Fibroblast of villous mesenchyme (primary cell): ENCODE data around the gene GAS2L2. TPM values are rescaled to one million over a fixed set of nuclear protein-coding genes. Genes with fewer than 3 reads are reported as not detected.

ENCODE experiments used
- DNase-seq: peaks from one replicate; pipeline ENCODE4 v3.0.0-alpha.2; 2010; ENCODE audit warnings: low read depth
- H3K4me3 ChIP-seq: 2 replicates; pipeline ENCODE4 v1.5.1; 2011; ENCODE audit warnings: low read depth, mild to moderate bottlenecking, low read length
- CTCF ChIP-seq: IDR thresholded peaks from 2 replicates; pipeline ENCODE4 v1.5.1; 2012; ENCODE audit warnings: low read depth, mild to moderate bottlenecking, low read length; ENCODE audit not compliant: insufficient read depth
- total RNA-seq: library from RNA; depleted of rRNA; stranded (reverse); fragments of >200 nt; gene quantifications from 2 replicates; pipeline ENCODE4 v1.2.3, GENCODE V29; 2012

Gene GAS2L2
- total RNA-seq, 1 donor: not detected

DNA sequence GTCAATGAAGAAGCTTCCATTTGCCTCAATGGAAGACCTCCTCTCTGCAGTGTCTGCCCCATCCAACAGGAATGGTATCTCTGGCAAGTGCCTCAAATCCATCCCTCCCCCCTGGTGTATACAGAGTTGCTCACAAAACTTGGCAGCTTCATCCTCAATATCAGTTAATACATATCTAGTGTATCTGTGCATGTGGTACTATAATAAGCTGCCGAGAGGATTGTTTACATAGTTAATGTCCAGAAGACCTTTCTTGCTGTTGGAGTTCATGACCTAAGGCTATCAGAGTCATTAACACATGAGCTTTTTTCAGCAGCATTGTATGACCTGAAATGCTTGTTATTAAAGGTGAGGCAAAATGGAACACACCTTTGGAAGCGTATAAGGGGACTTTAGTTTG lies 35.6 kb downstream of the GAS2L2 start:
- peak; percentile 67 for DNase-seq
- no peak overlapping the region for H3K4me3 ChIP-seq
- TF ChIP-seq CTCF: no peak

- DNase-seq: peak; percentile 86
- no peak overlapping the region for H3K4me3 ChIP-seq
- no peak for TF ChIP-seq CTCF
Observed at GRCh38 chr17:35716897-35717465, 36.1 kb downstream of the GAS2L2 start.

DNA sequence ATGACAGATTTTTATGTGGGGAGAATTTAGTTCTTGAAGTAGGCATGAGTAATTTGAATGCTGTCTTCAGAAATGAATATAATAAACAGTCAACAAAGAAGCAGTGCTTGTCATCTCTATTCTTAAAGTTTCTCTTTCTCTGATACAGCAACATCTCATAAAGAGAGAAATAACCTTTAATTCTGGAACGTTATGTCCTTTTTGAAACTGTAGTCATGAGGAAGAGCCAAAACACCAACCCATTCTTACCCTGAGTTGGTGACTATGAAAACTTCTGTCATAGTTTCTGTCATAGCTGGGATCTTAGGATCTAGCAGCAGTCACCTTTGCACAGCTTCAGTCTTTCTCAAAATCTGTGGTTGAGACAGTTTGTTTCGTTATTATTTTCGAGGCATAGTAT lies 36.9 kb downstream of the GAS2L2 start:
- H3K4me3 ChIP-seq: no peak overlapping the region
- TF ChIP-seq CTCF: no peak
- no peak for DNase-seq

DNA sequence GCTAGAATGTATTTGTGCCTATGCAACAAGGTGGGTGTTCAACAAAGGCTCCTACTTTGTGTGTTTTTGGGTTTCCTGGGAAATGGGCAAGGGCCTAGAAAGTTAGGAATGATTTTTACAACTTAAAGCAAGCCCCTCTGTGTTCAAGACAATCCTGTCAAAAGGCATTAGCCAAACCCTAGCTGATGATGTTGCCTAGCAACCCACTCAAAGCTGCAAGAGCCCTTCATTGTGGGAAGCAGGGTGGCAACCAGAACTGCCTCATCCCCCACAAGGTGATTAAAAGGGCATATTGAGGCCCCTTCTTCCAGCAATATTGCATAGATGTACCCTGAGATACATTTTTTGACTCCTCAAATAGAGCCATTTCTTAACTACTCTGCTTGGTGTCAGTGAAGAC lies 37.6 kb downstream of the GAS2L2 start:
- H3K4me3 ChIP-seq: no peak overlapping the region
- DNase-seq: no peak
- no peak for TF ChIP-seq CTCF

GRCh38 chr17:35714988-35715387 lies 38.1 kb downstream of the GAS2L2 start:
- no peak for TF ChIP-seq CTCF
- no peak for DNase-seq
- no peak overlapping the region for H3K4me3 ChIP-seq

- no peak overlapping the region for H3K4me3 ChIP-seq
- DNase-seq: peak; percentile 97
- no peak for TF ChIP-seq CTCF
Observed at GRCh38 chr17:35713069-35713728, 39.8 kb downstream of the GAS2L2 start.

GRCh38 chr17:35710950-35711349 lies 42.1 kb downstream of the GAS2L2 start:
- no peak for TF ChIP-seq CTCF
- DNase-seq: no peak
- no peak overlapping the region for H3K4me3 ChIP-seq
